Activated gamma-delta T cell treated with Interleukin-2 at 50 U/mL for 16 hours (primary cell): ENCODE results near the gene FGF22.

ENCODE experiments used
- DNase-seq: peaks from one replicate; pipeline ENCODE4 v3.0.0-alpha.2; 2020

FGF22 gene

GRCh38 chr19:681029-682019 lies 41.6 kb downstream of the FGF22 start:
- no peak for DNase-seq

- DNase-seq = no peak
These were observed 43.1 kb downstream of the FGF22 start for GRCh38 chr19:682678-683320.

- no peak for DNase-seq
These were observed 45.8 kb downstream of the FGF22 start for GRCh38 chr19:685454-685931.

GRCh38 chr19:686589-687297 lies 47.1 kb downstream of the FGF22 start:
- no peak for DNase-seq

- DNase-seq = no peak
These were observed 48.0 kb downstream of the FGF22 start for GRCh38 chr19:687569-688166.

- no peak for DNase-seq
These were observed 48.5 kb downstream of the FGF22 start for GRCh38 chr19:688214-688613.

- no peak for DNase-seq
These were observed 49.3 kb downstream of the FGF22 start for GRCh38 chr19:688992-689391.

GRCh38 chr19:690203-690602 lies 50.5 kb downstream of the FGF22 start:
- no peak for DNase-seq
